Measurements from ENCODE around the gene PVALEF. TPM values are rescaled to one million over a fixed set of nuclear protein-coding genes. Genes with fewer than 3 reads are reported as not detected.

Gene PVALEF
- total RNA-seq, 5 donors from 2014 or later (not counting 1 experiment from before 2014, with no cell fraction given): not detected

GRCh38 chr17:81208651-81209050 is 43.3 kb downstream of the PVALEF start:
- H3K27ac Mint-ChIP-seq: no peak overlapping the region

GRCh38 chr17:81209141-81209540 is 43.8 kb downstream of the PVALEF start:
- Mint-ChIP-seq H3K27ac (no peak overlapping the region), H3K4me3 (no peak overlapping the region), H3K4me1 (no peaks in the 10 kb centered on the region), H3K36me3 (peaks cover 3% of the 10 kb centered on the region), H3K27me3 (no peaks in the 10 kb centered on the region), H3K9me3 (no peaks in the 10 kb centered on the region)
- DNase-seq (no peak), ATAC-seq (replicated peaks in 1 of 4) (no peak)
- ChIA-PET POLR2A (no interaction called here), CTCF (no interaction called here)
- WGBS (ENCODE audit: insufficient coverage): 100% methylated on average over 14 of the region's 16 CpGs
- peaks cover 6 to 7% of the 10 kb centered on the region in 2 donors for H3K36me3 ChIP-seq (ENCODE audit: control insufficient read depth in 2 of 2, extremely low read depth in 1 of 2, insufficient read depth in 1 of 2, low read length in 1 of 2)
- H3K27ac ChIP-seq (ENCODE audit: low read length): no peak overlapping the region
- no peak overlapping the region for H3K4me3 ChIP-seq (ENCODE audit: control insufficient read depth in 1 of 2, extremely low read depth in 1 of 2, low read length in 1 of 2)
- no peaks in the 10 kb centered on the region for H3K9me3 ChIP-seq
- H3K4me1 ChIP-seq (ENCODE audit: control insufficient read depth in 1 of 2, extremely low read depth in 1 of 2, insufficient read depth in 2 of 2, low read length in 2 of 2): no peaks in the 10 kb centered on the region
- H3K27me3 ChIP-seq (replicated peaks in 1 of 2; ENCODE audit: control insufficient read depth in 2 of 2, extremely low read depth in 1 of 2, insufficient read depth in 2 of 2, low read length in 1 of 2): no peaks in the 10 kb centered on the region

More at GRCh38 chr17:81208651-81209050, 43.3 kb downstream of the PVALEF start:
- ATAC-seq (replicated peaks in 1 of 4) (no peak), DNase-seq (no peak)
- ChIA-PET CTCF (no interaction called here), POLR2A (no interaction called here)
- Histone ChIP-seq H3K36me3 (ENCODE audit: control insufficient read depth in 2 of 2, extremely low read depth in 1 of 2, insufficient read depth in 1 of 2, low read length in 1 of 2) (peaks cover 6 to 7% of the 10 kb centered on the region in 2 donors), H3K9me3 (no peaks in the 10 kb centered on the region), H3K4me3 (ENCODE audit: control insufficient read depth in 1 of 2, extremely low read depth in 1 of 2, low read length in 1 of 2) (no peak overlapping the region), H3K4me1 (ENCODE audit: control insufficient read depth in 1 of 2, extremely low read depth in 1 of 2, insufficient read depth in 2 of 2, low read length in 2 of 2) (no peaks in the 10 kb centered on the region), H3K27ac (ENCODE audit: low read length) (no peak overlapping the region), H3K27me3 (replicated peaks in 1 of 2; ENCODE audit: control insufficient read depth in 2 of 2, extremely low read depth in 1 of 2, insufficient read depth in 2 of 2, low read length in 1 of 2) (no peaks in the 10 kb centered on the region)
- no peaks in the 10 kb centered on the region for H3K9me3 Mint-ChIP-seq
- H3K27me3 Mint-ChIP-seq: no peaks in the 10 kb centered on the region
- WGBS (ENCODE audit: insufficient coverage): 96% methylated on average over 10 of the region's 10 CpGs
- peaks cover 3% of the 10 kb centered on the region for H3K36me3 Mint-ChIP-seq
- H3K4me3 Mint-ChIP-seq: no peak overlapping the region
- no peaks in the 10 kb centered on the region for H3K4me1 Mint-ChIP-seq

GRCh38 chr17:81210466-81210865 is 45.2 kb downstream of the PVALEF start:
- peaks cover 3% of the 10 kb centered on the region for H3K36me3 Mint-ChIP-seq
- H3K4me1 Mint-ChIP-seq: no peaks in the 10 kb centered on the region
- no peaks in the 10 kb centered on the region for H3K9me3 Mint-ChIP-seq
- H3K4me3 Mint-ChIP-seq: no peak overlapping the region
- no peaks in the 10 kb centered on the region for H3K27me3 ChIP-seq (replicated peaks in 1 of 2; ENCODE audit: control insufficient read depth in 2 of 2, extremely low read depth in 1 of 2, insufficient read depth in 2 of 2, low read length in 1 of 2)
- POLR2A ChIA-PET: no interaction called here
- WGBS (ENCODE audit: insufficient coverage): 71% methylated on average over 5 of the region's 10 CpGs
- CTCF ChIA-PET: interaction anchor here in 1 of 2 donors (0.6 kb wide), 1 partner anchor 13 kb away, joined by 3 read pairs; no protein-coding TSS in a partner anchor
- no peaks in the 10 kb centered on the region for H3K9me3 ChIP-seq
- H3K4me1 ChIP-seq (ENCODE audit: control insufficient read depth in 1 of 2, extremely low read depth in 1 of 2, insufficient read depth in 2 of 2, low read length in 2 of 2): no peaks in the 10 kb centered on the region
- ATAC-seq (replicated peaks in 1 of 4): no peak
- no peak overlapping the region for H3K27ac Mint-ChIP-seq
- no peak for DNase-seq
- H3K4me3 ChIP-seq (ENCODE audit: control insufficient read depth in 1 of 2, extremely low read depth in 1 of 2, low read length in 1 of 2): no peak overlapping the region
- H3K27ac ChIP-seq (ENCODE audit: low read length): no peak overlapping the region
- H3K36me3 ChIP-seq (ENCODE audit: control insufficient read depth in 2 of 2, extremely low read depth in 1 of 2, insufficient read depth in 1 of 2, low read length in 1 of 2): peaks cover 6 to 7% of the 10 kb centered on the region in 2 donors
- no peaks in the 10 kb centered on the region for H3K27me3 Mint-ChIP-seq

- POLR2A ChIA-PET: no interaction called here
- DNase-seq: no peak
- Mint-ChIP-seq H3K9me3 (no peaks in the 10 kb centered on the region), H3K4me1 (no peaks in the 10 kb centered on the region), H3K36me3 (peaks cover 5% of the 10 kb centered on the region), H3K4me3 (no peak overlapping the region), H3K27me3 (no peaks in the 10 kb centered on the region), H3K27ac (no peak overlapping the region)
- H3K36me3 ChIP-seq (ENCODE audit: control insufficient read depth in 2 of 2, extremely low read depth in 1 of 2, insufficient read depth in 1 of 2, low read length in 1 of 2): peaks cover 6 to 7% of the 10 kb centered on the region in 2 donors
- CTCF ChIA-PET: no interaction called here
- H3K9me3 ChIP-seq: no peaks in the 10 kb centered on the region
- H3K4me3 ChIP-seq (ENCODE audit: control insufficient read depth in 1 of 2, extremely low read depth in 1 of 2, low read length in 1 of 2): no peak overlapping the region
- no peaks in the 10 kb centered on the region for H3K27me3 ChIP-seq (replicated peaks in 1 of 2; ENCODE audit: control insufficient read depth in 2 of 2, extremely low read depth in 1 of 2, insufficient read depth in 2 of 2, low read length in 1 of 2)
- H3K27ac ChIP-seq (ENCODE audit: low read length): no peak overlapping the region
- ATAC-seq (replicated peaks in 1 of 4): no peak
- no peaks in the 10 kb centered on the region for H3K4me1 ChIP-seq (ENCODE audit: control insufficient read depth in 1 of 2, extremely low read depth in 1 of 2, insufficient read depth in 2 of 2, low read length in 2 of 2)
- 72% methylated on average over 7 of the region's 14 CpGs for WGBS (ENCODE audit: insufficient coverage)
These were observed 45.6 kb downstream of the PVALEF start for GRCh38 chr17:81210868-81211267.

- no peaks in the 10 kb centered on the region for H3K4me1 ChIP-seq (ENCODE audit: control insufficient read depth in 1 of 2, extremely low read depth in 1 of 2, insufficient read depth in 2 of 2, low read length in 2 of 2)
- no peaks in the 10 kb centered on the region for H3K36me3 ChIP-seq (ENCODE audit: control insufficient read depth in 2 of 2, extremely low read depth in 1 of 2, insufficient read depth in 1 of 2, low read length in 1 of 2)
- Mint-ChIP-seq H3K27ac (no peak overlapping the region), H3K9me3 (no peaks in the 10 kb centered on the region), H3K27me3 (no peaks in the 10 kb centered on the region), H3K4me1 (no peaks in the 10 kb centered on the region), H3K4me3 (no peak overlapping the region), H3K36me3 (peaks cover 13% of the 10 kb centered on the region)
- H3K27ac ChIP-seq (ENCODE audit: low read length): no peak overlapping the region
- DNase-seq (no peak), ATAC-seq (replicated peaks in 1 of 4) (no peak)
- no peaks in the 10 kb centered on the region for H3K9me3 ChIP-seq
- ChIA-PET POLR2A (no interaction called here), CTCF (no interaction called here)
- no peaks in the 10 kb centered on the region for H3K27me3 ChIP-seq (replicated peaks in 1 of 2; ENCODE audit: control insufficient read depth in 2 of 2, extremely low read depth in 1 of 2, insufficient read depth in 2 of 2, low read length in 1 of 2)
- H3K4me3 ChIP-seq (ENCODE audit: control insufficient read depth in 1 of 2, extremely low read depth in 1 of 2, low read length in 1 of 2): no peak overlapping the region
- WGBS (ENCODE audit: insufficient coverage): 98% methylated on average over 4 of the region's 9 CpGs
These were observed 47.1 kb downstream of the PVALEF start for GRCh38 chr17:81212365-81212764.

GRCh38 chr17:81213978-81214377 is 48.7 kb downstream of the PVALEF start:
- Mint-ChIP-seq H3K27ac (no peak overlapping the region), H3K36me3 (peaks cover 13% of the 10 kb centered on the region), H3K4me1 (no peaks in the 10 kb centered on the region), H3K27me3 (no peaks in the 10 kb centered on the region), H3K4me3 (no peak overlapping the region), H3K9me3 (no peaks in the 10 kb centered on the region)
- ChIA-PET POLR2A (no interaction called here), CTCF (no interaction called here)
- Histone ChIP-seq H3K4me1 (ENCODE audit: control insufficient read depth in 1 of 2, extremely low read depth in 1 of 2, insufficient read depth in 2 of 2, low read length in 2 of 2) (no peaks in the 10 kb centered on the region), H3K27ac (ENCODE audit: low read length) (no peak overlapping the region), H3K9me3 (no peaks in the 10 kb centered on the region), H3K4me3 (ENCODE audit: control insufficient read depth in 1 of 2, extremely low read depth in 1 of 2, low read length in 1 of 2) (no peak overlapping the region), H3K27me3 (replicated peaks in 1 of 2; ENCODE audit: control insufficient read depth in 2 of 2, extremely low read depth in 1 of 2, insufficient read depth in 2 of 2, low read length in 1 of 2) (no peaks in the 10 kb centered on the region), H3K36me3 (ENCODE audit: control insufficient read depth in 2 of 2, extremely low read depth in 1 of 2, insufficient read depth in 1 of 2, low read length in 1 of 2) (peaks cover 0 to 5% of the 10 kb centered on the region in 2 donors)
- no CpG with 5 or more reads among the region's 8 CpGs for WGBS (ENCODE audit: insufficient coverage)
- ATAC-seq (replicated peaks in 1 of 4): no peak
- no peak for DNase-seq

GRCh38 chr17:81217491-81217890 is 52.2 kb downstream of the PVALEF start:
- DNase-seq (no peak), ATAC-seq (replicated peaks in 1 of 4) (no peak)
- H3K4me3 ChIP-seq (ENCODE audit: control insufficient read depth in 1 of 2, extremely low read depth in 1 of 2, low read length in 1 of 2): no peak overlapping the region
- H3K27me3 Mint-ChIP-seq: no peaks in the 10 kb centered on the region
- no peak overlapping the region for H3K4me3 Mint-ChIP-seq
- no peak overlapping the region for H3K27ac ChIP-seq (ENCODE audit: low read length)
- no peaks in the 10 kb centered on the region for H3K9me3 Mint-ChIP-seq
- POLR2A ChIA-PET: no interaction called here
- peaks cover 0 to 14% of the 10 kb centered on the region in 2 donors for H3K36me3 ChIP-seq (ENCODE audit: control insufficient read depth in 2 of 2, extremely low read depth in 1 of 2, insufficient read depth in 1 of 2, low read length in 1 of 2)
- H3K4me1 Mint-ChIP-seq: peaks cover 0 to 8% (median 4%) of the 10 kb centered on the region in 3 donors
- H3K9me3 ChIP-seq: no peaks in the 10 kb centered on the region
- H3K36me3 Mint-ChIP-seq: peaks cover 13% of the 10 kb centered on the region
- H3K27me3 ChIP-seq (replicated peaks in 1 of 2; ENCODE audit: control insufficient read depth in 2 of 2, extremely low read depth in 1 of 2, insufficient read depth in 2 of 2, low read length in 1 of 2): peaks cover 0 to 5% of the 10 kb centered on the region in 2 experiments
- peaks cover 8 to 13% of the 10 kb centered on the region in 2 experiments for H3K4me1 ChIP-seq (ENCODE audit: control insufficient read depth in 1 of 2, extremely low read depth in 1 of 2, insufficient read depth in 2 of 2, low read length in 2 of 2)
- H3K27ac Mint-ChIP-seq: no peak overlapping the region
- CTCF ChIA-PET: no interaction called here
- WGBS (ENCODE audit: insufficient coverage): 95% methylated on average over 10 of the region's 18 CpGs

Measured in T-cell (primary cell).